ENCODE measurements around the gene NFATC3. TPM values are rescaled to one million over a fixed set of nuclear protein-coding genes. Genes with fewer than 3 reads are reported as not detected.

Gene NFATC3
- total and polyA plus RNA-seq, 2 of the 8 experiments (the other 6 are each of a cell fraction or from before 2014, with no cell fraction given): 17.6 to 34.5 TPM

- ChIA-PET POLR2A (ENCODE audit: partially characterized antibody) (interaction anchor here (1.0 to 3.6 kb wide), 4 partner anchors 9 to 65 kb away, joined by 3 to 21 read pairs (median 8); partner anchors contain the start of genes ESRP2, PRMT7 and SLC7A6OS), CTCF (ENCODE audit: partially characterized antibody) (interaction anchor here (0.6 to 7.6 kb wide), 13 partner anchors 10 to 429 kb away, joined by 3 to 80 read pairs (median 4); partner anchors contain the start of gene SLC7A6)
- Histone ChIP-seq H3K79me2 (ENCODE audit: control insufficient read depth in 1 of 2, insufficient read depth in 2 of 2, low read length in 2 of 2) (no peaks in the 10 kb centered on the region), H4K5ac (ENCODE audit: insufficient read length, low read depth, low read length) (peak within 1 kb of the TSS; percentile 52), H3K9ac (replicated peaks in 1 of 4; ENCODE audit: extremely low read depth in 1 of 4, low read depth in 3 of 4, low read length in 3 of 4) (peak within 1 kb of the TSS in 3 of 4 experiments; percentile 29 to 69 (median 41); a peak in 5 of 7 replicates), H3K4me1 (replicated peaks in 1 of 4; ENCODE audit: control insufficient read depth in 3 of 4, insufficient read depth in 4 of 4, low read length in 3 of 4) (peaks cover 0 to 5% (median 3%) of the 10 kb centered on the region in 4 experiments; a peak in 5 of 7 replicates), H3K4ac (replicated peaks; ENCODE audit: insufficient read length, low read depth, low read length) (peak within 1 kb of the TSS; percentile 81), H3K79me1 (ENCODE audit: low read depth, low read length) (peaks cover 2% of the 10 kb centered on the region; the same call in 1 of the 2 replicates), H4K20me1 (replicated peaks in 1 of 2; ENCODE audit: control insufficient read depth in 1 of 2, insufficient read depth in 2 of 2, low read length in 2 of 2) (peaks cover 0 to 1% of the 10 kb centered on the region in 2 experiments), H3K4me3 (ENCODE audit: extremely low read depth in 1 of 4, insufficient read depth in 2 of 4, low read depth in 3 of 4, low read length in 4 of 4) (peak within 1 kb of the TSS; percentile 86 to 94 (median 90)), H3K9me3 (ENCODE audit: insufficient read depth in 2 of 2, low read depth in 1 of 2, low read length in 1 of 2) (no peaks in the 10 kb centered on the region), H3K36me3 (ENCODE audit: control insufficient read depth in 2 of 4, insufficient read depth in 4 of 4, low read length in 3 of 4) (no peaks in the 10 kb centered on the region), H3K56ac (replicated peaks; ENCODE audit: insufficient read length, low read depth, low read length) (no peak within 1 kb of the TSS), H2AK5ac (ENCODE audit: low read depth, low read length) (no peak within 1 kb of the TSS), H3K27ac (ENCODE audit: low read depth, low read length) (no peak within 1 kb of the TSS), H4K8ac (ENCODE audit: extremely low read depth, insufficient read depth, low read length) (no peak within 1 kb of the TSS; the same call in 1 of the 2 replicates), H3K14ac (ENCODE audit: insufficient read length) (no peak within 1 kb of the TSS), H2BK15ac (ENCODE audit: low read length) (no peak within 1 kb of the TSS; the same call in 1 of the 2 replicates), H3K18ac (ENCODE audit: extremely low read depth, low read length) (peak within 1 kb of the TSS; percentile 53; the same call in 1 of the 2 replicates), H4K91ac (replicated peaks; ENCODE audit: insufficient read length, low read length) (peak within 1 kb of the TSS; percentile 73), H2BK5ac (ENCODE audit: low read depth, low read length) (no peak within 1 kb of the TSS), H2BK120ac (replicated peaks; ENCODE audit: low read depth, low read length) (no peak within 1 kb of the TSS), H3K23me2 (ENCODE audit: low read depth, low read length) (peaks cover 13% of the 10 kb centered on the region; the same call in 1 of the 2 replicates), H2BK20ac (ENCODE audit: low read length) (no peak within 1 kb of the TSS), H3K27me3 (replicated peaks in 1 of 4; ENCODE audit: control insufficient read depth in 3 of 4, extremely low read depth in 1 of 4, insufficient read depth in 3 of 4, low read length in 3 of 4) (peaks cover 0 to 8% (median 5%) of the 10 kb centered on the region in 4 experiments; a peak in 5 of 7 replicates), H2AFZ (ENCODE audit: low read length) (peak within 1 kb of the TSS; percentile 49; the same call in 1 of the 2 replicates), H3K23ac (ENCODE audit: insufficient read length) (no peak within 1 kb of the TSS), H3K4me2 (ENCODE audit: insufficient read depth in 1 of 2, low read depth in 2 of 2, low read length in 2 of 2) (peak within 1 kb of the TSS; percentile 92 to 97), H2BK12ac (ENCODE audit: low read depth, low read length) (no peak within 1 kb of the TSS; the same call in 1 of the 2 replicates)
- DNase-seq (ENCODE audit: low read depth in 1 of 2, low spot score in 2 of 2) (peak; percentile 70 to 98), FAIRE-seq (no peak)
- WGBS, 2 experiments (ENCODE audit: extremely low coverage in 1 of 2, insufficient coverage in 1 of 2, insufficient read length in 1 of 2, insufficient replicate concordance in 2 of 2, low coverage in 1 of 2, low lambda C conversion rate in 2 of 2, missing lambda C conversion rate in 1 of 2): 5% methylated on average over 32 of the region's 75 CpGs; no CpG with 5 or more reads in 1 of the 2 experiments
- TF ChIP-seq SIN3A (conservative IDR thresholded peaks at IDR 0.05 in 1 of 2, IDR thresholded peaks at IDR 0.05 in 1 of 2; ENCODE audit: low read depth in 1 of 2, low read length in 2 of 2) (peak; percentile 85 to 91), RBBP5 (IDR thresholded peaks at IDR 0.05; ENCODE audit: borderline replicate concordance, low read depth, low read length) (0 out of 2 replicates have a peak, but pooled peaks have one; percentile 31), NRF1 (IDR thresholded peaks at IDR 0.05; ENCODE audit: low read depth, low read length) (no peak), ASH2L (IDR thresholded peaks at IDR 0.05; ENCODE audit: low read length) (peak; percentile 40), CTCF (IDR thresholded peaks at IDR 0.05; ENCODE audit: control extremely low read depth in 1 of 3, insufficient read depth in 1 of 3, low read depth in 1 of 3, low read length in 3 of 3) (no peak), CREB1 (IDR thresholded peaks at IDR 0.05) (peak; percentile 69), EGR1 (IDR thresholded peaks at IDR 0.05; ENCODE audit: borderline replicate concordance, low read depth, low read length) (peak; percentile 98)
These were observed 160.0 kb downstream of the NFATC3 start, which contains the start of gene PLA2G15 for GRCh38 chr16:68244903-68245853. TSS of gene PLA2G15 (plus strand) at chr16:68245373. CDS start at chr16:68245427, 54 bp downstream.

All from H1 (cell line).